ENCODE results near the gene SEMA4B.

DNA sequence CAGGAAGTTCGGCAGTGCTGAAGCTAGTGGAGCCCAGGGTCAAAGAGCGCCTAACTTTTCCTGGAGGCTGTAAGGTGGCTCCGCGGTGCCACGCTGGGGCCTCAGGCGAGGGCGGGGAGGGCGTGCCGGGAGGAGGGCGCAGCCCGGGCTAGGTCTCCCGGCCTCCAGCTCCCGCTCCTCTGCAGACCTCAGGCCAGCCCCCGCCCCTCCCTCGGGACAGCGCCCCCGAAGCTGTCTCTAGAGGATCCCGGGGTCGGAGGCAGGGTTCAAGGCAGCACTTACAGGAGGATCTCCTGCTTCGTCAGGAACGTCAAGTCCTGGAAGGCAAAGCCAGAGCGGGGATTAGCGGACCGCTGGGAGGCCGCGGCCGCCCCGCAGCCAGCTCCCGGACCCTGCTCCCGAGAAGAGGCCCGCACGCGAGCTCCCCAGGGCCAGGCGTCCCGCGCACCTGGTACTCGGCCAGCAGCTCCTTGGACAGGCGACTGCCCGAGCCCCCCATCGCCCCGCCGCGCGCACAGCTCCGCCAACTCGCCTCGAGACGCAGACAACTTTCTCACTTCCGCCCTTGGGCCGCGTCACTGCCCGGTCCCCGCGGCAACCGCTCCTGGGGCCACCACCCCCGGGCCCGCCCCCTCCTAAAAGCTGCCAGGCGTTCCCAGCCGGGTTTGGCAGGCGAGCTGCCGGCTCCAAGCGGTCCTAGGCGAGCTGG is 32.4 kb downstream of the SEMA4B start, which contains the start of gene CIB1:
- no peak for TF ChIP-seq CTCF (IDR thresholded peaks at IDR 0.05; ENCODE audit: insufficient read depth, low read length, poor library complexity, severe bottlenecking)
- TF ChIP-seq EZH2phosphoT487 (conservative IDR thresholded peaks at IDR 0.05; ENCODE audit: low read length): no peak
